ENCODE data around the gene KISS1R.
A peak's percentile ranks its signal among the peaks of the same experiment; 100 is the strongest.

KISS1R gene

DNA sequence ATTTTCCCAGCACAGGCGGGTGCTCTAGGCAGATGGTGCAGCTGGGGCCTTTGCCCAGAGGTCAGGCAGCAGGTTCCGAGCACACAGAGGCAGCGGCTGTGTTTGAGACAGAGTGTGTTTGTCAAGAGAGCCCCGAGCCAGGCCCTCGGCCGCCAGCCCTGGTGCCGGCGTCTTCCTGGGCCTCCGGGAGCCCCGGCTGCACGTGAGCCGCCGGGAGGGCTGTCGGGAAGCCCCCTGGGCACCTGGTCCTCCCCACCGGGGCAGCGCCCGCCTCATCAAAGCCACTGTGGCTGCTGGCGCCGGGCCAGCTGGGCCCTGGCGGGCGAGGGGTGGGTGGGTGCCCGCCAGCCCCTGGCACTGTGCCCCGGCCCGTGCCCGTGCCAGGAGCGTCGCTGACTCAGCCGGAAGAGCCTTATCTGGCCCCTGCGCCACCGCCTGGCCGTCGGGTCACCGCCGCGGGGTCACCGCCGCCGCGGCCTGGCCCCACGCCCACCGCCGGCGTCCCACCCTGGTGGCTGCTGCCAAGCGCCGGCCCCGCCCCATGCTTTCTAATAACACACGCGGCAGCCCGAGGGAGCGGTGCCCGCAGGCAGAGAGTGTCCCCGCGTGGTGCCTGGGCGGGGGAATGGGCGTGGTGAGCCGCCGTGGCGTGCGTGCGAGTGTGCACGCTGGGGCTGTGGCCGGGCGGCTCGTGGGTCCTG lies 23.6 kb downstream of the KISS1R start:
- DNase-seq = peak; percentile 77

DNA sequence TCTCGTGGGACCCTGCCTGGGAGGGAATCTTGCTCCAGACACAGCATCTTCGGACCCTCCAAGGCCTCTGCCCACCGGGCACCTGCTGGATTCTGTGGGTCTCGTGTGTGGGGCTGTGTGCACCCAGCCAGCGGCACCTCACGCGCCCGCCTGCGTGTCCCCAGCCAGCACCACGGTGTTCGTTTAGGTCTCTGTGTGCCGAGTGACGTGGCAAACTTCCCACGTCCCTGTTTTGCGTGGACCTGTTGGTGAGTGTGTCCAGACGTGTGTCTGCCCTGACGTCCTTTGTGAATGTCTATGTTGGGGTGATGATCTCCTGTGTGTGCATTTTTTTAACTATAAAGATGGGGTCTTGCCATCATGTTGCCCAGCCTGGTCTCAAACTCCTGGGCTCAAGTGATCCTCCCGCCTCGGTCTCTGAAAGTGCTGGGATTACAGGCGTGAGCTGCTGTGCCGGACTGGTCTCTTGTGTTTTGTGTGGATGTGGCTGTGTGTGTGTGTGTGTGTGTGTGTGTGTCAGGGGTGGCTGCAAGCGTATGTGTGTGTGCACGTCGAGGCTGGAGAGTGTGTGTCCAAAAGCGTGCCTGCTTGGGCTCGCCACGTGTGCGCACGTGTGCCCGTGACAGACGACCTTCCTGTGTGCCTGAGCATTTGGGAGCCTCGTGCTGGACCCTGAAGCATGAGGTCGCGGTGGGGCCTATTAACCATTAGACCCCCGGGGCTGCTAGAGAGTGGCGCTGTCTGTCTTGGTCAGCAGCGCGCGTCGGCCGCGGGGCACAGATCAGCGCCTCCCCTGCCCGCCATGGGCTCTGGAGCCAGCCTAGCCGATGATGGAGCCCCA lies 24.4 kb downstream of the KISS1R start:
- no peak for DNase-seq

DNA sequence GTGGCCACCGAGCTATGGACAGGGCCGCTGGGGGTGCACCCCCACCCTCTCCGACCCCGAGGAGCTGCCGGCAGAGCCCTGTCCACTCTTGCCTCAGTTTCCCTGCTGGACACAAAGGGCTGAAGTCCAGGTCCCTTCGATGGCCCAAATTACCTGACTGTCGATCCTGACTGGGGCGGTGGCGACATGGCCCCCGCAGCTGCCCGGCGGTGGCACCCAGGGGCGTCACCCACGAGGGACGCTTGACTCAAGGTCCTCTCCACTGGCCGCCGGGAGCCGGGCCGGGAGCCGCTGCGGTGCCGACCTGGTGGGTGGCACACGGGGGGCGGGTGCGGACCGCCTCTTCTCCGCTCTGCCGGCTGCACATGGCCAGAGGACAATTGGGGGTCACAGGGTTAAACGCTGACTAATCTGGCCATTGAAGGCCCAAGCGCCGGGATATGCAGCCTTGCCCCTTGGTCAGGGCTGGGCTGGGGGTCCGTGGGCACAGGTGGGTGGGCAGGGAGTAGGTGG lies 25.1 kb downstream of the KISS1R start:
- no peak for DNase-seq

DNA sequence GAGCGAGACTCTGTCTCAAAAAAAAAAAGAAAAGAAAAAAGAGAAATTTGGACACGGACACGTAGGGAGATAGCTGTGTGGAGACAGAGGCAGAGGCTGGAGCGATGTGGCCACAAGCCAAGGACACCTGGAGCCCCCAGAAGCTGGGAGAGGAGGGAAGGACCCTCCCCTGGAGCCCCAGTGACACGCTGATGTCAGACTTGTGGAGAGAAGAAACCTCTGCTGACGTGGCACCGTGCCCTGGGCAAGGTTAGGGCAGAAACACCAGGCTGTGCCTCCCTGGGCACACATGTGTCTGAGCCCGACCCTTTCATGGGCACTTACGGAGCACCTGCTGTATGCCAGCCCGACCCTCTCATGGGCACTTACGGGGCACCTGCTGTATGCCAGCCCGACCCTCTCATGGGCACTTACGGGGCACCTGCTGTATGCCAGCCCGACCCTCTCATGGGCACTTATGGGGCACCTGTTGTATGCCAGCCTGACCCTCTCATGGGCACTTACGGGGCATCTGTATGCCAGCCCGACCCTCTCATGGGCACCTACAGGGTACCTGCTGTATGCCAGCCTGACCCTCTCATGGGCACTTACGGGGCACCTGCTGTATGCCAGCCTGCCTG lies 26.5 kb downstream of the KISS1R start:
- no peak for DNase-seq

DNA sequence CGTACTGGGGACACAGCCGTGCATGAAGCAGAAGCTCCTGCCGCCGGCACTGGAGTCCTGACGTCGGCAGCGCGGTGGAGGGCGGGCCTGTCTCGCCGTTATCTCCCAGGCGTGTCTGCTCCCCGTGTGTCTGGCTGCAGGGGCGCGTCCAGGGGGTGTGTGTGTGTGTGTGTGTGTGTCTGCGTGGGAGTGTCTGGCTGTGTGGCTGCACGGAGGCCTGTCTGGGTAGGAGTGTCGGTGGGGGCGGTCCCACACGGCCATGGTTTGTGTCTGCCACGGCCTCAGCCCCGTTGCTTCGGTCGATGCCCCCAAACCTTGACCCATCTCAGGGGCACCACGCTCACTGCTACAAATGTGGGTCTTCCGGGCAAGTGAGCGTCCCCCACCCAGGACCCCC lies 27.0 kb downstream of the KISS1R start:
- DNase-seq = no peak

DNA sequence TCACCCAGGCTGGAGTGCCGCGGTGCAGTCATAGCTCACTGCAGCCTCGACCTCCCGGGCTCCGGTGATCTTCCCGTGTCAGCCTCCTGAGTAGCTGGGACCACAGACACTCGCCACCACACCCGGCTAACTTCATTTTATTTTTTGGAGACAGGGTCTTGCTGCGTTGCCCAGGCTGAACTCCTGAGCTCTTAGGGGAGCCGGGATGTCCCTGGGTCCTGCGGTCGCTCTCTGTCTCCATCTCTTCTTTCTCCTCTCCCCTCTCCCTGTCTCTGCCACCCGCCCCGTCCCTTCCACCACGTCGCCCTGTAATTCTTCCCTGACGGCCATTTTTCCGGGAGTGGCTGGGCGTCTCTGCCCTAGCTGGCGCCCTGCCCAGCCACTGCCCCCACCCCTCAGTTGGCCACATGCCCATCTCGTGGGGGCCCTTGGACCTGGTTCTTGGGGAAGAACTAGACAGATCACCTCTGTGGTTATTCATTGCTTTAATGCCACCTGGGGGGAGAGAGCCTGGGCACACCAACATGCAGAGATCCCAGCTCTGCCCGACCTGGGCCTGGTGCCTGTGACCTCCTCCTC lies 27.6 kb downstream of the KISS1R start:
- no peak for DNase-seq

DNA sequence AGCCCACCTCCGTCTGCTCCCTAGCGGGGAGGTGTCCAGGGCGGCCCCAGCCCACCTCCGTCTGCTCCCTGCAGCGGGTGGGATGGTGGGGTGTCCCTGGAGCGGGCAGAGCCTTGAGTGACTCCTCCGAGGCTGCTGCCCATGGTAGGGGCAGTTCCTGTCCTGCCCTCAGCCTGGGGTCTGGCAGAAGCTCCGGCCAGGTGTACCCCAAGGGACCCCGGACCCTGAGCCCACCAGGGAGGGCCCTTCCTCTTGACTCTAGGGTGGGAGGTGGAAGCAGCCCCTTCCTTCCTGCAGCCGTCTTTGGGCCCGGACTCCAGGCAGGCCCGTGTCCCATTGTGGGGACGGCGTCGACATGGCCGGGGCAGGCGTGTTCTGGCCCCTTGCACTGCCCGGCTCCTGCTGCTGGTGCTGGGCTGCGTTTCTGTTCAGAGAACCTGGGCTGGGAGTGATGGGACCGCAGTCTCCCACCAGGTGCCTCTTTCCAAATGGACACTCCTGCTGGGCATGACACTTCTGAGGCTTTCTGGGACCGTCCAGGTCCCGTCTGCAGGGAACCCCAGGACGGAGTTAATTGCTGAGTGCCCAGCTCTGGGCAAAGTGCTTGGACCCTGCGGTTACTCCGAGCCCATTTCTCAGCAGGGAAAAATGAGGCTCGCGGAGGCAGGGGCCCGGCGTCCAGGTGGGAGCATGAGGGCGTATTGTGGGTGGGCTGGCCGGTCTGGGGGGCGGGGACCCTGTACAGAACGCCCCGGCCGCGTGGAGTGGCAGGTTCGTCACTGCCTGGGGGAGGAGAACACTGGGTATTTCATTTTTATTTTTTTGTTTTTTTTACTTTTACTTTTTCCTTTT lies 28.5 kb downstream of the KISS1R start:
- no peak for DNase-seq

DNA sequence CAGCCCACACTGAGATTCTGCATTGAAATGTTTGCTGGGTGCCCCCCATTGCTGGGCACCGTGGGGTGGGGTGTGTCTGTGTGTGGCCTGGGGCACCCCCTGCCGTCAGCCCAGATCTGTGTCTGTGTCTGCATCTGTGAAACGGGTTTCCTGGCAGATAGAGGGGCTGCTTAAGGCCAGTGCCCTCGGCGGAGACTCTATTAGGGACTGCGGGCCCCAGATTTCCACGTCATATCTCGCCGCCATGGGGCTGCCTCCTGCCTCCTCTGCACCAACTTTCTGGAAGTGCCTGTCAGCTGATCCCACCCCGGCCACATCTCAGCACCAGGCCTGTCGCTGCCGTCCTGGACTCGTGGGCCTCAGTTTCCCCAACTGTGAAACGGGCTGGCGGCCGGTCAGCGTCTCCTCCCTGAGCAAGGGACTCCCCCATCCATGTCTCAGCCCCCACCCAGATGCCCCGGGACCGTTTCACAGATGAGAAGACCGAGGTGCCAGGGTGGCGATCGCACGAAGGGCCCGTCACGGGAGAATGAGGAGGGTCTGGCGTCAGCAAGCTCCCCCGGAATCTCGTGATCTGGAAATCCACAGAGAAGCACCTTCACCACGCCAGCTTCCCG lies 30.1 kb downstream of the KISS1R start:
- DNase-seq = no peak

DNA sequence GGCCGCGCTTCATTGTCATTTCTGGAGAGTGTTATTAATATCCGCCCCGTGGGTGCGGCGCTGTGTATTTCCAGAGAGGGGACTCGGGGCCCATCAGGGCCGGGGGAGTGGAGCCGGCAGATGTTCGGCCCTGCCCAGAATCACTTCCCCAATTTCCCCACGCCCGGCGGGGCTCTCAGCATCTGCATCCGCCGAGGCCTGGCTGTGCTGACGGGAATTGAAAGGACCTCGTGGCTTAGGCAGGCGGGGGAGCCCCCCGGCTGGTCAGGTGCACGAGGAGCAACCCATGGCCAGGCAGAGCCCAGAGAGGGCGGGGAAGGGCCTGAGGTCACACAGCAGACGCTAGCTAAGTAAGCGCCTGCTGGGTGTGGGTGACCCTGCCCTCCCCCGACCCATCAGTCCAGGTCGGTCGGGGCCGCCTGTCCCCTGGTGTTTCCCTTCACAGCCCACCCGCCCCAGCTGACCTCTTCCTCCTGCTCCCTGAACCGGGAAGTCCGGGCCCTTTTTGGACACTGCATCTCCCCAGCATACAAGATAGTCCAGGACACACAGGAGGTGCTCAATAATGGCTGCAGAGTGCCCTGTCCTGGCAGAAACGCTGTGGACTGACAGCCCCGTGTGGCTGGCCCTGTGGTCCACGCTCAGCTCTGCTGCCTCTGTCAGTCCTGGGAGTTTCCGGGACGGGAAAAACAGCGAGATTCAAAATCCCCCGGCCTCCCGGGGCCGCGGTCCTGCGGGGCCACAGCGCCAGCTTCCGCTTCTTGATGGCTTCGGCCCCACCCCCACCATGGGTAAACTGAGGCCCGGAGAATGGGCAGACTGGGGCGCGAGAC lies 30.8 kb downstream of the KISS1R start:
- no peak for DNase-seq

DNA sequence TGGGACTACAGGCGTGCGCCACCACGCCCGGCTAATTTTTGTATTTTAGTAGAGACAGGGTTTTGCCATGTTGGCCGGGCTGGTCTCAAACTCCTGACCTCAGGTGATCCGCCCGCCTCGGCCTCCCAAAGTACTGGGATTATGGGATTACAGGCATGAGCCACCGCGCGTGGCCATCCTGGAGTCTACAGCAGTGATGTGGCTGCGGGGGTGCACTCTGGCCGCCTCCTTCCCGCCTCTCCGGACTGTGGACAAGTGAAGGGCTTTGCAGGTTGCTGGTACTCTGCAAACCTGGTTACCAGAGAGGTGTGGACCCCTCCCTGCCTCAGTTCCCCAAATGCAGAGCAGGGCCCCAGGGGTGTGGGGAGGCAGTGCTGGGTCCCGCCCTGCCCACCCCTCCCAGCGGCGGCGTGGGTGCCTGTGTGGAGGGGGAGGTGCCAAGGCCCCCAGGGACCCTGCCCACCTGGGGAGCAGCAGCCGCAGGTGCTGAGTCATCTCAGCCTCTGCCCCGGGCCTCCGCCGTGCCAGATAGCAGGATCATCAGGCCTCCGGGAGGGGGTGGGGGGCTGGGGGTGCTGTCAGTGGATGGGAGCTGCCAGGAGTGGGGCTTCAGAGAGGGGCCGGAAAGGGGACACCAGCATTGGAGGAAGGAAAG lies 31.8 kb downstream of the KISS1R start:
- no peak for DNase-seq

DNA sequence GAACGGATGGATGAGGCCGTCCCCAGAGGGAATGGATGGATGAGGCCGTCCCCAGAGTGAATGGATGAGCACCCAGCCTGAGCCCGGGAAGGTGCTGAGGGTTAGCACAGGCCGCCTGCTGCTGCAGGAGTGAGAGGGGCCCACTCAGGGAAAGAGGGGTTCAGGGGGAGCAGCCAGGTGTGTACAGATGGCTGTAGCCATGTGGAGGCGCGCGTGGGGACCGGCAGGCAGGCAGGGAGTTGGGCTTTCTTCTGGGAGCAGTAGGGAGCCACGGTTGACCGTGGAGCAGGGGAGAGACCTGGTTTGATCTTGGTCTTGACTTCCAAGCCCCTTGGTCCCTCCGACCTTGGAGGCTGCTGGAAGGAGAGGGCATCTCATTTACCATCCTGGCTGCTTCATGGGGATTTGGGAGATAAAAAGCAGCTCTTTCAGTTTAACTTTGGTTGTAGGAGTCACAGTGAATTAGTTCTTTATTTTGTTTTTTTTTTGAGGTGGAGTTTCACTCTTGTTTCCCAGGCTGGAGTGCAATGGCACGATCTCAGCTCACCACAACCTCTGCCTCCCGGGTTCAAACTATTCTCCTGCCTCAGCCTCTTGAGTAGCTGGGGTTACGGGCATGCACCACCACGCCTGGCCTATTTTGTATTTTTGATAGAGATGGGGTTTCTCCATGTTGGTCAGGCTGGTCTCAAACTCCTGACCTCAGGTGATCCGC lies 33.4 kb downstream of the KISS1R start:
- DNase-seq = no peak

DNA sequence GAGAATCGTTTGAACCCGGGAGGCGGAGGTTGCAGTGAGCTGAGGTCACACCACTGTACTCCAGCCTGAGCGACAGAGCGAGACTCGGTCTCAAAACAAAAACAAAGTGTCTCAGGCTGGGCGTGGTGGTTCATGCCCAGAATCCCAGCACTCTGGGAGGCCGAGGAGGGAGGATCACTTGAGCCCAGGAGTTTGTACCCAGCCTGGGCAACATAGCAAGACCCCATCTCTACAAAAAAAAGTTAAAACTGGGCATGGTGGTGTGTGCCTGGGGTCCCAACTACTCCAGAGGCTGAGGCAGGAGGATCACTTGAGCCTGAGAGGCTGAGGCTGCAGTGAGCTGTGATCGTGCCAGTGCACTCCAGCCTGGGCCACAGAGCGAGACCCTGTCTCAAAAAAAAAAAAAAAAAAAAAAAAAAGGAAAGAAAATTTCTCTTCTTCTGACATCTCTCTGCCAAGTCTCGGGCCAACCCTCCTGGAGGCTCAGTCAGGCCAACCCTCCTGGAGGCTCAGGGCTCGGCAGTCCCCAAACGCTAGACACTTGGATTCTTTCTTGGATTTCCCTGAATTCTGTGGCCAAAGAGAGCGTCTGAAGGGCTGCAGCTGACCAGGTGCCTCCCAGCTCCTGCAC lies 35.0 kb downstream of the KISS1R start:
- no peak for DNase-seq

DNA sequence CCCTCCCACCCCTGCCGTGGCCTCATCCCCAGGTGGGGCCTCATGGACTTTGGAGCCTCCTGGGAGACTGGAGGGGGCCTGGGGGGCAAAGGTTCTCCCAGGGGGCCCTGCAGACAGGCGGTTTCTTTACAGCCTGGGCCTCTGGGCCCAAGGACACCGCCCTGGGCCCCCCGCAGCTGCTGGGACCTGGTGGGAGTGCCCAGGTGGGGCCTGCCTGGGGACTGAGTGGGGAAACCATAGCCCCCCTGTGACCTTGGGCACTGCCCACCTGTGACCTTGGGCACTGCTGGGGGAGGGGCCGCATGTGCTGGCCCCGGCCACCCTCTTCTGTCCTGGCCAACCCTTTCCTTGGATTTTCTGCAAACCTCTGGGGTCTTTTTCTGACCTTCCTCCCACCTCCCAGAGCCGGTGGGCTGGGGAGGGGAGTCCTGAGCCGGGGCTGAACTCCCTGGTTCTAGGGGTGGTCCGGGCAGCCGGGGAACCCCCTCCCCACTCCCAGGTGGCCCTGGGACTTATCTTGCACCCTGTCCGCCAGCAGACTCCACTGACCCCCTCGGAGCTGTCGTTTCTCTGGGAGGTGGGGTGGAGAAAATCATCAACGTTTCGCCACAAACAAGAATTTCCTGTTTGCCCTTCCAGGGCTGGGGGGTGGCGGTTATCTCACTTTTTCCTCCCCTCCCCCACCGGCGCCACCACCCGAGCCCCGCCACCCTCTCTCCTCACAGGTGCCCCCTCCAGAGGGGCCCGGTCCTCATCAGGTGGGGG lies 35.7 kb downstream of the KISS1R start:
- no peak for DNase-seq

DNA sequence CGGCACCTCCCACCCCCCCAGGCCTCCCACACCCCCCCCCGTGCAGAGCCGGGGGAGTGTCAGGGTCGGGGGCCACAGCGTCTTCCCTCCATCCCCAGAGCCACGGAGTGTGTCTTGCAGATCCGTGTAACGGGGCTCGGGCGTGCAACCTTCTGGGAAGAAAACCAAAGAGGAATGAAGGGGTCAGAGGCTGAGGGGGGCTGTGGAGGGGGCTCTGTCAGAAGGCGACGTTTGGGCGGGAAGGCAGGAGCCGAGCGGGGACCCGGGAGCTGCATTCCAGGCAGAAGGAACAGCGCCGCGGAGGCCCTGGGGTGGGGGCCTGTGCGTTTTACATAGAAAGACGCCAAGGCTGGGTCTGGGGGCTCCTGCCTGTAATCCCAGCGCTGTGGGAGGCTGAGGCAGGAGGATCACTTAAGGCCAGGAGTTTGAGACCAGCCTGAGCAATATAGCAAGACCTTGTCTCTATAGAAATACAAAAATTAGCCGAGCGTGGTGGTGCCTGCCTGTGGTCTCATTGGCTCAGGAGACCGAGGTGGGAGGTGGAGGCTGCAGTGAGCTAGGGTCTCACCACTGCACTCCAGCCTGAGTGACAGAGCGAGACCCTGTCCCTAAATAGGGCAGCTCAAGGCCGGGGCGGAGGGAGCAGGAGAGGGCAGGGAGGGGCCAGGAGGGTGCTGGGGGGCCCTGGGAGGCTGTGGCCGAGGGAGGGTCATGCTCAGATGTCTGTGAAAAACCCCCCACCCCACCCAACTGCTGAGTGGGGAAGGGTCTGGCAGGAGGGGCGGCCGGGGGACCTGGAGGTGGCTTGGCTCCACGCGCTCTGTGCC lies 36.5 kb downstream of the KISS1R start:
- no peak for DNase-seq

DNA sequence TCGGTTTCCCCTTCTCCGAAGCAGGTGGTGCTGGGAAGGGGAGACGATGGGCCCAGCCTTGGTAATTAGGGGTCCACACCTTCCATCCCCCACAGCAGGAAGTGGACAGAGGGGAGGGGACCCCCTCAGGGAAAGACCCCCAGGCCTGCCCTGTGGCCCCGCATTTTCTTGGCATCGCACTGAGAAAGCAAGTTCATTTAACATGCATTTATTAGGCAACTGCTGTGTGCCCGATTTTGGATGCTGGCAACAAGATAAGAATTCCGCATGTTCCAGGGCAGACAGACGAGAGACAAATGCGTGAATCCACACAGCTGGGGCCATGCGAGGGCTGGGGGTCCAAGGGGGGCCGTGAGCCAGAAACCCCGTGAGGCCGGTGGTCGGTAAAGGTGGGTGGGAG lies 37.1 kb downstream of the KISS1R start:
- no peak for DNase-seq

DNA sequence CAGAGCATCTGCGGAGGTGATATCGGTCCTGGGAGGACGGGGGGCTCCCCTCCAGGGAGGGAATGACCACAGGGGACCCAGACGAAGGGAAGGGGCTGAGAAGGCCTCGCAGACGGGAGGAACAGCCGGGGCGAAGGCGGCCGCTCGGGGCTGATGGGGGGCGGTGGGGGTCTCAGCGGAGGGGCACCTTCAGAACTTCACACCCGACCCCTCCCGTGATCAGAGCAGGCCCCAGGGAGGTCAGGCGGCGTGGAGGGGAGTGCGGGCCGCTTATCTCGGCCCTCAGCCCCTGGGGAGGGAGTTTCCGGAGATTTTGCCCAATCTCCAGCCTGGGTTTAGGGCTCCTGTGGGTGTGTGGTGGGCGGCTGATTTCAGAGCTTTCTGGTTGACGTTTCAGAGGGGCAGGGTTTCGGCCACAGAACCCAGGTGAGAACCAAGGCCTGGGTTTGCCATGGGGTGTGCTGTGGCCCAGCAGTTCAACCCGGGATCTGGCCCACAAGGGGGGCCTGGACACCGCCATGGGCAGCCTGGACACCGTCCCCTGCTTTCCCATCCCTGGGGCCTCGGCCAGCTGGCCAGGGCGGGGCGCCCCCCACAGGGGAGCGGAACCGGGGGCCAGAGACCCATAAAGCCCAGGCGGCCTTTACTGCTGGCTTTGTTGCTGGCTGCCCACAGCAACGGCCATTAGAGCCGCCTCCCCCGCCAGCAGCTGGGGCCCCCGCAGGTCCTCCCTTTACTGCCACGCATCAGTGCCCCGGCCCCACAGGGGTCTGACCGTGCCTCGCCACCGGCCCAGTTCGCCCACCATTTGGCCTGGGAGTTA lies 37.8 kb downstream of the KISS1R start:
- DNase-seq = no peak
